ENCODE measurements around the gene RPAIN. TPM values are rescaled to one million over a fixed set of nuclear protein-coding genes. Genes with fewer than 3 reads are reported as not detected.

RPAIN gene
- total RNA-seq, 1 donor from 2014 or later: 27.9 TPM

Other genes with a start within 250 kb of the RPAIN start
- gene ZNF594, start 228.3 kb upstream of the RPAIN start, total RNA-seq (ENCODE audit: insufficient read depth, low replicate concordance): 29.1 TPM
- 0.72 TPM for gene SCIMP, start 185.3 kb upstream of the RPAIN start, total RNA-seq (ENCODE audit: insufficient read depth, low replicate concordance)
- gene RABEP1, start 137.9 kb upstream of the RPAIN start, total RNA-seq (ENCODE audit: insufficient read depth, low replicate concordance): 40.0 TPM
- gene NUP88, start 520 bp upstream of the RPAIN start, total RNA-seq (ENCODE audit: insufficient read depth, low replicate concordance): 42.9 TPM
- 74.2 TPM for gene C1QBP, start 19.0 kb downstream of the RPAIN start, total RNA-seq (ENCODE audit: insufficient read depth, low replicate concordance)
- gene DHX33, start 48.8 kb downstream of the RPAIN start, total RNA-seq (ENCODE audit: insufficient read depth, low replicate concordance): 4.1 TPM
- gene DERL2, start 66.0 kb downstream of the RPAIN start, total RNA-seq (ENCODE audit: insufficient read depth, low replicate concordance): 25.8 TPM
- gene MIS12, start 66.4 kb downstream of the RPAIN start, total RNA-seq (ENCODE audit: insufficient read depth, low replicate concordance): 21.2 TPM
- gene NLRP1, start 164.3 kb downstream of the RPAIN start, total RNA-seq (ENCODE audit: insufficient read depth, low replicate concordance): 42.9 TPM